Stomach smooth muscle (tissue), 2 donors: ENCODE results near the gene CDPF1.

Source experiments
- H3K27ac ChIP-seq: one replicate; pipeline ENCODE4 v1.7.0; 2013; ENCODE audit warnings: mild to moderate bottlenecking, low read length, inconsistent platforms
- H3K27me3 ChIP-seq, 2 donors: one replicate each; pipeline ENCODE4 v1.7.0; 2013; ENCODE audit warnings: low read length in 2 of 2; ENCODE audit not compliant: insufficient read depth in 2 of 2, control insufficient read depth in 1 of 2
- H3K36me3 ChIP-seq, 2 donors: one replicate each; pipeline ENCODE4 v1.7.0; 2013; ENCODE audit warnings: low read length in 2 of 2; ENCODE audit not compliant: control insufficient read depth in 2 of 2, insufficient read depth in 2 of 2
- H3K4me1 ChIP-seq: one replicate; pipeline ENCODE4 v1.7.0; 2013; ENCODE audit warnings: low read length; ENCODE audit not compliant: control insufficient read depth, insufficient read depth
- H3K4me3 ChIP-seq, 2 donors: one replicate each; pipeline ENCODE4 v1.7.0; 2013; ENCODE audit warnings: low read length in 2 of 2
- H3K9ac ChIP-seq, 2 donors: one replicate each; pipeline ENCODE4 v1.7.0; 2013; ENCODE audit warnings: low read length in 2 of 2, mild to moderate bottlenecking in 1 of 2
- H3K9me3 ChIP-seq, 2 donors: one replicate each; pipeline ENCODE4 v1.7.0; 2013; ENCODE audit warnings: low read length in 2 of 2; ENCODE audit not compliant: control insufficient read depth in 2 of 2
- donor health status: healthy.
- donor health status: Pancreatic carcinoma.

Gene CDPF1

DNA sequence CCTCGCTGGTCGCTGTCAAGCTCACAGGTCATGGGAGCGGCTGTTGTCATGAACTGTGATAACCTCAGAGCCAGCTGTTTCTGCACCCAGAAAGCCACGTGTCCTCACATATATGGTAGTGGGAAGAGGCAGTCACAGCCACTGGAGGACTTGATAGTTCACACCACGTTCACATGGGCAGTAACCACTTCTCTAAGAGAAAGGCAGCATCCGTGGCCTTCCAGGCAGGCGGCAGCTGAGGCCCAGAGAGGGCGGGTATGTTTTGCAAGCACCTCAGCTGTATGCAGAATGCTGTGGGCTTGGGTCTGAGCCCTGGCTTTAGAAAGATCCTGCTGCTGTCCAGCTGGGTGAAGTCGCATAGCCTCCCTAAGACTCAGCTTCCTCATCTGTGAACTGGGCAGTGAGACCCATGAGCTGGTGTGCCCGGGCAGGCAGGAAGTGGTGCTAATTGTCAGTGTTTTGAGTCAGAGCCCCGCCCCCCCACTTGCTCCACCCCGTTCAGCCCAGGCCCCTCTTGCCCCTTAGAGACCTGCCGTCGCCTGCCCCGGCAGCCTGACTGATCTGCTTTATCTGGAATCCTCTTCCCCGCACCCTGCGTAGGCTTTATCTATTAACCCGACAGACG is 31.0 kb upstream of the CDPF1 start:
- H3K4me1 ChIP-seq, result no peaks in the 10 kb centered on the region
- H3K27me3 ChIP-seq, result no peaks in the 10 kb centered on the region
- H3K4me3 ChIP-seq, result no peak overlapping the region
- no peak overlapping the region for H3K9ac ChIP-seq
- no peak overlapping the region for H3K27ac ChIP-seq
- H3K36me3 ChIP-seq, result peaks cover 66 to 69% of the 10 kb centered on the region in 2 donors
- H3K9me3 ChIP-seq, result no peaks in the 10 kb centered on the region

DNA sequence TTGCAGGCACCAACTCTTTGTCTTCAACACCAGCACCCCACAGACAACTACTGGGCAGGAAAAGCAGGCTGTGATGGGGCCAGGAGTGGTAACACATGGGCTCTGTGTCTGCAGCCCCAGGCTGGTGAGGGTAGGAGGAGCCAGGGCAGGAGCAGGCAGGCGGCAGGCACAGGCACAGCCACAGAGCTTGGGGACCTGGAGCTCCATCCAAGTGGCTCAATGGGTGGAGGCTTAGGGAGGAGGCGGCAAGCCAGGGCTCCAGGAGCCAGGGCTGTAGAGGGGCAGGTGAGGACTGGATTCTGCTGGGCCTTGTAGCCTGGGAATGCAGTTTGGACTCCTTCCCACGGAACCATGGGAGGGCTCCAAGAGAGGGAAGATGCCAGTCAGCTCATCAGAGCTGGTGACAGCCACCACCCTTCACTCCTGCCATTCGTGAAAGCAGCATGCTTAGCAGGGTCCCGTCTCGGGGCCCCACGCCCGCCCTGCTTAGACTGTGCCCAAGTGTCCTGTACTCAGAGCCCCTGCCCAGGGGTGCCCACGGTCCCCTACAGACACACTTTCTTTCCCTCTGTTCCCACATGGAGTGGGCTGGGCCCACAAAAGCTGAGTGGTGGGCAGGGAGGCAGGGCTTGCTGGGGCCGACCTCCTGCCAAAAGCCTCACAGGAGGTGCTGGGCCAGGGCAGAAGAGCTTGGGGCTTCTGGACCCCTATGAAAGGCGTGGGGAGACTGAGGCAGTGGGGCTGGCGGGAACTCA is 30.1 kb upstream of the CDPF1 start:
- no peaks in the 10 kb centered on the region for H3K9me3 ChIP-seq
- no peak overlapping the region for H3K9ac ChIP-seq
- peaks cover 73 to 75% of the 10 kb centered on the region in 2 donors for H3K36me3 ChIP-seq
- no peaks in the 10 kb centered on the region for H3K27me3 ChIP-seq
- no peaks in the 10 kb centered on the region for H3K4me1 ChIP-seq
- no peak overlapping the region for H3K4me3 ChIP-seq
- H3K27ac ChIP-seq, result no peak overlapping the region

DNA sequence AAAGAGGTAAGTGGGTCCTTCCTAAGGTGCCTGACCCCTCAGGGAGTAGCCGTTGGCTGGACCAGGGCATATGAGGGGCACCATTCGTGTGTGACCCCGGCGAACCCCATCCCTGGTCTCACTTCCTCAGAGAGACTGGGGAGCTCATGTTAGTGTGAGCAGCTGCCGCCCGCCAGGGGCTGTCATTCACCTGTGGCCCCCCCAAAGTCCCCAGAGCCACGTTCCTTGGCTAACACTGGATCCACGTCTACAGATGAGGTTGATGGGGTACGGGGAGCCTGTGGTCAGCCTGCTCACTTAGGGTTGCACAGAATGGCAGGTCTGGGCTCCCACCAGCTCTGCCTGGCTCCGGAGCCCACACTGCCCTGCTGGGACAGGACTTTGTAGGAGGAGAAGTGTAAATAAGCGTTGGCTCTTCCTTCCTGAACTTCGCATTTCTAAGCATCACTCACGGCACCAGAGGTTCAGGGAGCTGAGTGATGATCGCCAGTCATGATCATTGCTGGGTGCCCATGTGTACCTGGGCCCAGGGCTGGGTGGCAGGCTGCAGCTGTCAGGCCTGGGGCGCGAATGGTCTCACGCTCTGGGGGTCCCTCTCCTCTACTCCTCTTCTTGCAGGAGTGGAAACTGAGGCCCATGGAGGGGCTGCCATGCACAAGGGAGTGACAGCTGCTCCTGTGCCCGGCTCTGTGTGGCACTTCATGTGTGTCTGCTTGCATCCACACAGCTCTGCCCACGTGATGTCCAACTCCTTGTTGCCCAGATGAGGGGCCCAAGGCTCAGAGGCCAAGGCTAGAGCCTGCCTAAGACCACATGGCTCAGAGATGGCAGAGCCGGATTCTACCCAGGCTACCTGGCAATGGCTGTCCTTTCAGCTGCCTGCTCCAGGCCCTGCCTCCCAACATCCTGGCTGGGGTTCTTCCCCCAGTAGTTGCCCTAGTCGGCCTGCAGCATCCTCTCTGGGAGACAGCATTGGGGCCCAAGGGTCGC is 28.9 kb upstream of the CDPF1 start:
- Histone ChIP-seq H3K4me3 (no peak overlapping the region), H3K9ac (no peak overlapping the region), H3K36me3 (peaks cover 72 to 74% of the 10 kb centered on the region in 2 donors), H3K27ac (no peak overlapping the region), H3K27me3 (no peaks in the 10 kb centered on the region), H3K9me3 (no peaks in the 10 kb centered on the region), H3K4me1 (no peaks in the 10 kb centered on the region)

DNA sequence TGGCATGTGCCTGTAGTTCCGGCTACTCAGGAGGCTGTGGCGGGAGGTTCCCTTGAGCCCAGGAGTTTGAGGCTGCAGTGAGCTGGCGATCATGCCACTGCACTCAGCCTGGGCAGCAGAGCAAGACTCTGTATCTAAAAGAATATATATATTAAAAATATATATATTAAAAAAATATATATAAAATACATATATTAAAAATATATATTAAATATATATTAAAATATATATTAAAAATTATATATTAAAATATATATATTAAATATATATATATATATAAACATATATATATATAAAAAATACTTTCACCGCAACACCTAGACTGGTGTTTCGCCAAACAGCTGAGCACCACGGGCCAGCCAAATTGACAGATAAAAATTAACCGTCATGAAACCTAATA is 26.5 kb upstream of the CDPF1 start:
- no peaks in the 10 kb centered on the region for H3K9me3 ChIP-seq
- peaks cover 65 to 71% of the 10 kb centered on the region in 2 donors for H3K36me3 ChIP-seq
- no peaks in the 10 kb centered on the region for H3K27me3 ChIP-seq
- no peak overlapping the region for H3K27ac ChIP-seq
- no peaks in the 10 kb centered on the region for H3K4me1 ChIP-seq
- no peak overlapping the region for H3K4me3 ChIP-seq
- H3K9ac ChIP-seq, result no peak overlapping the region

DNA sequence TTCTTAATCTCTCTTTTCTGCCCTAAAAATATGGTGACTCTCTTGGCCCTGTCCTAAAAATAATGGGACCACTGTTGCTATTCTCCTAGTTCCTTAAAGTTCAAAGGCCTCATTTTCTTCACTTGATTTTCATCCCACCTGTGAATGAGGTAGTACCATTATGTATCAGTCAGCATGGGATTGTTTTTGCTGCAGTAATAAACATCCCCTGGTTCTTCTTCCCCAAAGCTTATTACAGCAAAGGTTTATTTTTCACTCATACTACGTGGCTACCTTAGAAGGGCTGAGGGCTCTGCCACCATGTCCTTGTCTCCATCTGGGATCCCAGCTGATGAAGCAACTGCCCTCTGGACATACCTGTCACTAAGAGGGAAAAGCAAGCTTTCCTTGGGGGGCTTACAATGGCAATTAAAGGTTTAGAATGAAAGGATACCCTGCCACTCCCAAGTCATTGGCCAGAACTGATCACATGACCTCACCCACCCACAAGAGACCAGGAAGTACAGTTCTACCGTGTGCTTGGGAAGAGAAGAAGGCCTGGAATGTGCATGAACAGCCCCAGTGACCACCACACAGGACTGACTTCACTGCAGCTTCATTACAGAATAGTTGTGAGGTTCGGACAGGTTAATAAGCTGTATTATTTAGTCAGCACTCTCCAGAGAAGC is 25.5 kb upstream of the CDPF1 start:
- Histone ChIP-seq H3K36me3 (peaks cover 60 to 64% of the 10 kb centered on the region in 2 donors), H3K4me1 (no peaks in the 10 kb centered on the region), H3K4me3 (no peak overlapping the region)

DNA sequence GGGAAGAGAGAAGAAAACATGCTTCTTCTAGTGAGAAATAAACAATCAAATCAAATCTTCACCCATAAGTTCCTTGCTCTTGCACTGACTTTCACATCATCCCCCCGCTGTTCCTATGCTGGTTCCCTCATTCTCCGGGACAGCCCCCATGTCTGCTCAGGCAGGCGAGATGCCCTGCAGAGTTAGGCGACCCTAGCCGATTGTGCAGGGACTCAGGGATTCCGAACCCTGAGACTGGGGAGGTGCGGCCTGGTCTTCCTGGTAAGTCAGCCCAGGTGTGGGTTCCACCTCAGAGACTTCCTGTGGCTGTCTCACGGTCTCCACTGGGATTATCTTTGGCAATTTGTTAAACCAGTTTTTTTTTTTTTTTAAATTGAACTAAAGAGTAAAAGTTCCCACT is 24.3 kb upstream of the CDPF1 start:
- Histone ChIP-seq H3K27me3 (no peaks in the 10 kb centered on the region), H3K4me1 (peaks cover 6% of the 10 kb centered on the region), H3K9ac (no peak overlapping the region), H3K4me3 (no peak overlapping the region), H3K36me3 (peaks cover 53% of the 10 kb centered on the region in 2 donors), H3K9me3 (no peaks in the 10 kb centered on the region), H3K27ac (no peak overlapping the region)

More for the DNA sequence above, 25.5 kb upstream of the CDPF1 start:
- H3K27ac ChIP-seq, result no peak overlapping the region
- H3K27me3 ChIP-seq, result no peaks in the 10 kb centered on the region
- no peaks in the 10 kb centered on the region for H3K9me3 ChIP-seq
- H3K9ac ChIP-seq, result no peak overlapping the region

DNA sequence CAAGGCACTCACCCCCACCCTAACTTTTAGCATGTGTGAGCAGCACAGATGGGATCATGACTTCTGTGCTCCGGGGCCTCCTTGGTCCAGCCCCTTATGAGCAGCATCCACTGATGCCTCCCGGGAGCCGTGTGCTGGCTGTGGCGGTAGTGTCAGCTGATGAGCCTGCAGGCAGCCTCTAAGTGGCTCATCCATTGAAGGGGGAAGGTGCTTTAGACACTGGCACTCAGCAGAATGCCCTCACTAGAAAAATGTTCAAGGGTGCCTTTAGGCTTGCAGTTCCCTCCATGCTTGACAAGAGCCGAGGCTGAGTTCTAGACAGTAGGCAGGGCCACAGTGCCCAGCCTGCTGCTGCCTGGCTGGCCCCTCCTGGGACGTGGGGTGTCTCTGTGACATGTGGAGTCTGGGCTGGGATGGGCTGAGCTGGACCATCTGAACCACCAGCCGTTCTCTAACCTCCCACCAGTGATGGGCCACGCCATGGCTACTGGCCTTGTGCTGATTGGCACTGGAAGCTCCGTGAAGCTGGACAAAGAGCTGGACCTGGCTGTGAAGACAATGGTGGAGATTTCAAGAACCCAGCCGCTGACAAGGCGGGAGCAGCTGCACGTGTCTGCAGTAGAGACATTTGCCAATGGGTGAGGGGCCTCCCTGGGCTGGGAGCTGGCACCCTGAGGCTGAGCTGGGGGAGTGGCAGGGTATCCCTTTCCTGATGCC is 23.5 kb upstream of the CDPF1 start:
- Histone ChIP-seq H3K27me3 (no peaks in the 10 kb centered on the region), H3K9me3 (no peaks in the 10 kb centered on the region), H3K4me3 (no peak overlapping the region), H3K4me1 (peaks cover 14% of the 10 kb centered on the region), H3K9ac (no peak overlapping the region), H3K36me3 (peaks cover 46 to 48% of the 10 kb centered on the region in 2 donors), H3K27ac (no peak overlapping the region)

DNA sequence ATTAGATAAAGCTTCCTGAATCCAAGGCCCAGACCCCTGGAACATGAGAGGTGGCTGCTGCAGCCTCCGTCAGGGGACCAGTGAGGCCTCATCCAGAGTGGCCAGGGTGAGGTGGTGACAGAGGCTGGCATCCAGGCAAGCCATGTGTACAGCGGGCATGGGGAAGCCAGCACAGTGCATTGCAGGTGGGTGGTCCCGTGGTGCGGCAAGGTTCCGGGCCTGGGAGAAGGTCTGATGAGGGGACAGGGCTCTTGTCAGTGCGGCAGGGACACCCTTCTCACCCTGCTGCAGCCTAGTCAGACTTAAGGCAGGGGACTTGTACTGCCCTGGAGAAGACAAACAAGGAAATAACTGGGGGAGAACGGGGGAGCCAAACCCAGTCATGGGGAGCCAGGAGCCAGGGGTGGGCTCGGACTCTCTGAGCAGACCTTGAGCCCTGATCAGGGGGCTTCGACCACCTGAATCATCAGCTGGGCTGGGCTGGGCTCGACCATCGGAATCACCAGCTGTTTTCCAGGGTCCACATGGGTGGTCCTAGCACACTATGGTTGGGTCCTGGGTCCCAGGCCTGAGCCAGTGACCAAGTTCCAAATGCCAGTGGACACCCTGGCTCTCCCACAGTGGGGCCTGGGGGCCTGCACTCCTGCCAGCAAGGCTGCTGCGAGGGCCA is 22.8 kb upstream of the CDPF1 start:
- no peaks in the 10 kb centered on the region for H3K9me3 ChIP-seq
- no peak overlapping the region for H3K4me3 ChIP-seq
- peaks cover 39 to 41% of the 10 kb centered on the region in 2 donors for H3K36me3 ChIP-seq
- H3K4me1 ChIP-seq, result peaks cover 18% of the 10 kb centered on the region
- H3K9ac ChIP-seq, result no peak overlapping the region
- H3K27me3 ChIP-seq, result no peaks in the 10 kb centered on the region
- no peak overlapping the region for H3K27ac ChIP-seq

DNA sequence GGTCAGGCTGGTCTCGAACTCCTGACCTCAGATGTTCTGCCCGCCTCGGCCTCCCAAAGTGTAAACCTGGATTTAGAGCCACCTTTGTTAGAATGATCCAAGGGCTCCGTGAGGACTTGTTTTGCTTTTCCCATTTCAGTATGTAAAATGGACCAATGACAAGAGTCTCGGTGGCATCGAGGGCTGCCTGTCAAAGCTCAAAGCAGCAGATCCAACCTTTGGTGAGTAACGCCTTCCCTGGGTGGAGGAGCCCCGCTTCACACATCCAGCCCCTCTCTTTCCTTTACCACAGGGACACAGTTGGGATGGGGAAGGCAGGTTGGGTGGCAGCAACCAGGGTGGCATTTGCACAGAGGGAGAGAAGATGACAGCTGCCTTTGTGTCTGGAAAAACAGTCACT is 22.1 kb upstream of the CDPF1 start:
- Histone ChIP-seq H3K4me1 (peaks cover 23% of the 10 kb centered on the region), H3K36me3 (peaks cover 36 to 37% of the 10 kb centered on the region in 2 donors), H3K27me3 (no peaks in the 10 kb centered on the region), H3K27ac (no peak overlapping the region), H3K9me3 (no peaks in the 10 kb centered on the region), H3K4me3 (no peak overlapping the region), H3K9ac (no peak overlapping the region)
